ENCODE results near the gene GMDS.
"Not testable (repeated sequence)": the region's sequence is repeated elsewhere in the genome, so short reads cannot be mapped to it uniquely, and the experiment has no call there.

The GMDS gene

GRCh38 chr6:1846611-1847010 is 398.8 kb downstream of the GMDS start:
- Histone ChIP-seq H4K20me1 (ENCODE audit: insufficient read depth) (no peaks in the 10 kb centered on the region), H3K4me1 (ENCODE audit: low read depth, poor library complexity, severe bottlenecking) (no peaks in the 10 kb centered on the region)

GRCh38 chr6:1845543-1845942 is 399.9 kb downstream of the GMDS start:
- H3K9ac ChIP-seq; H3K4me2 ChIP-seq; H3K79me2 ChIP-seq (ENCODE audit: insufficient read depth, low read depth); H3K4me1 ChIP-seq (ENCODE audit: low read depth, poor library complexity, severe bottlenecking); H3K4me3 ChIP-seq (IDR thresholded peaks at IDR 0.05; ENCODE audit: insufficient read depth, low read depth, low read length); H3K27me3 ChIP-seq (ENCODE audit: insufficient read depth, low read depth); H2AFZ ChIP-seq (ENCODE audit: low read depth); H3K36me3 ChIP-seq (ENCODE audit: insufficient read depth); H3K27ac ChIP-seq; H4K20me1 ChIP-seq (ENCODE audit: insufficient read depth): not testable (repeated sequence)

More at GRCh38 chr6:1846611-1847010, 398.8 kb downstream of the GMDS start:
- no peak overlapping the region for H3K9ac ChIP-seq
- H3K36me3 ChIP-seq (ENCODE audit: insufficient read depth) = no peaks in the 10 kb centered on the region
- no peaks in the 10 kb centered on the region for H3K79me2 ChIP-seq (ENCODE audit: insufficient read depth, low read depth)
- no peaks in the 10 kb centered on the region for H3K27me3 ChIP-seq (ENCODE audit: insufficient read depth, low read depth)
- no peak overlapping the region for H3K4me2 ChIP-seq
- H3K4me3 ChIP-seq (IDR thresholded peaks at IDR 0.05; ENCODE audit: insufficient read depth, low read depth, low read length) = no peak overlapping the region
- no peak overlapping the region for H3K27ac ChIP-seq
- H2AFZ ChIP-seq (ENCODE audit: low read depth) = no peak overlapping the region
- TF ChIP-seq, protein P1, sequence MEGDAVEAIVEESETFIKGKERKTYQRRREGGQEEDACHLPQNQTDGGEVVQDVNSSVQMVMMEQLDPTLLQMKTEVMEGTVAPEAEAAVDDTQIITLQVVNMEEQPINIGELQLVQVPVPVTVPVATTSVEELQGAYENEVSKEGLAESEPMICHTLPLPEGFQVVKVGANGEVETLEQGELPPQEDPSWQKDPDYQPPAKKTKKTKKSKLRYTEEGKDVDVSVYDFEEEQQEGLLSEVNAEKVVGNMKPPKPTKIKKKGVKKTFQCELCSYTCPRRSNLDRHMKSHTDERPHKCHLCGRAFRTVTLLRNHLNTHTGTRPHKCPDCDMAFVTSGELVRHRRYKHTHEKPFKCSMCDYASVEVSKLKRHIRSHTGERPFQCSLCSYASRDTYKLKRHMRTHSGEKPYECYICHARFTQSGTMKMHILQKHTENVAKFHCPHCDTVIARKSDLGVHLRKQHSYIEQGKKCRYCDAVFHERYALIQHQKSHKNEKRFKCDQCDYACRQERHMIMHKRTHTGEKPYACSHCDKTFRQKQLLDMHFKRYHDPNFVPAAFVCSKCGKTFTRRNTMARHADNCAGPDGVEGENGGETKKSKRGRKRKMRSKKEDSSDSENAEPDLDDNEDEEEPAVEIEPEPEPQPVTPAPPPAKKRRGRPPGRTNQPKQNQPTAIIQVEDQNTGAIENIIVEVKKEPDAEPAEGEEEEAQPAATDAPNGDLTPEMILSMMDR (conservative IDR thresholded peaks at IDR 0.05; ENCODE audit: low read depth, low read length) = no peak

DNA sequence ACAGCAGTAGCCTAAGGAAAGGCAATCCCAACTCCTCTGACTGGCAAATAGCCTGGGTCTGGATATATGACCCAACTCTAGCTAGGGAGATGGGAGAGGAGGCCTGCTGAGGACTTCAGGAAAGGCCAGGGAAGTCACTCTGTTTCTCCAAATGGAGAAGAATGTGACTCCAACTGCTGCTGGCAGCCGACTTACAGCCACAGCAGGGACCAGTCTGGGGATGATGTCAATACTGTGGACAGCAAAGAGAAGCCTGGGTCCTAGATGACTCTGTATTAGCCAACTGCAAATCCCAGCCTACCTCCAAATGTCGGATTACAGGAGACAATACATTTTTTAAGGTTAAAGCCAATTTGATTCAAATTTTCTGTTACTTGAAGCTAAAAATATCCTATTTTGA is 403.1 kb downstream of the GMDS start:
- H3K79me2 ChIP-seq (ENCODE audit: insufficient read depth, low read depth) = no peaks in the 10 kb centered on the region
- no peaks in the 10 kb centered on the region for H3K36me3 ChIP-seq (ENCODE audit: insufficient read depth)
- no peak overlapping the region for H2AFZ ChIP-seq (ENCODE audit: low read depth)
- H3K4me3 ChIP-seq (IDR thresholded peaks at IDR 0.05; ENCODE audit: insufficient read depth, low read depth, low read length) = no peak overlapping the region
- H3K4me1 ChIP-seq (ENCODE audit: low read depth, poor library complexity, severe bottlenecking) = no peaks in the 10 kb centered on the region
- H4K20me1 ChIP-seq (ENCODE audit: insufficient read depth) = no peaks in the 10 kb centered on the region
- no peaks in the 10 kb centered on the region for H3K27me3 ChIP-seq (ENCODE audit: insufficient read depth, low read depth)
- H3K9ac ChIP-seq = no peak overlapping the region
- TF ChIP-seq, protein P1 (conservative IDR thresholded peaks at IDR 0.05; ENCODE audit: low read depth, low read length) = no peak
- no peak overlapping the region for H3K4me2 ChIP-seq
- H3K27ac ChIP-seq = no peak overlapping the region

DNA sequence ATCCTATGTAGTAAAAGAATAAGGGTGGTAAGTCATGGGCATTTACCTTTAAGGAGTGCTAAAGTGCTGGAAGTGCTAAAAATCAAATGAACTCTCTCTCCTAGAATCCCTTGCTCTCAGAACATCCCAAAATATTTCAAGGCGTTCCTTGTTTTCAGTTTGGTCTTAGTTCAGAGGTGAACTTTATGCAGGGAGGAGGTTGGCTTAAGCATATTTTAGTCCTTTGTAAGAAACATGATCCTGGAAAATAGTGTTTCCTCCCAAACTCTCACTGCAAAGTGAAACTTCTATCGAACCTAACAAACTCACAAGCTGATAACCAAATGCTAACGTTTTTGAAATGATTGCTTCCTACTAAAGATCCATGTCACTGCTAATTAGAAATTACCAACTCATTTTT is 404.3 kb downstream of the GMDS start:
- Histone ChIP-seq H3K4me2 (no peak overlapping the region), H3K9ac (no peak overlapping the region), H3K79me2 (ENCODE audit: insufficient read depth, low read depth) (no peaks in the 10 kb centered on the region), H3K27ac (no peak overlapping the region), H3K4me3 (IDR thresholded peaks at IDR 0.05; ENCODE audit: insufficient read depth, low read depth, low read length) (no peak overlapping the region), H3K27me3 (ENCODE audit: insufficient read depth, low read depth) (no peaks in the 10 kb centered on the region), H4K20me1 (ENCODE audit: insufficient read depth) (no peaks in the 10 kb centered on the region), H3K36me3 (ENCODE audit: insufficient read depth) (no peaks in the 10 kb centered on the region), H3K4me1 (ENCODE audit: low read depth, poor library complexity, severe bottlenecking) (no peaks in the 10 kb centered on the region), H2AFZ (ENCODE audit: low read depth) (no peak overlapping the region)
- TF ChIP-seq, protein P1 (conservative IDR thresholded peaks at IDR 0.05; ENCODE audit: low read depth, low read length) = no peak

DNA sequence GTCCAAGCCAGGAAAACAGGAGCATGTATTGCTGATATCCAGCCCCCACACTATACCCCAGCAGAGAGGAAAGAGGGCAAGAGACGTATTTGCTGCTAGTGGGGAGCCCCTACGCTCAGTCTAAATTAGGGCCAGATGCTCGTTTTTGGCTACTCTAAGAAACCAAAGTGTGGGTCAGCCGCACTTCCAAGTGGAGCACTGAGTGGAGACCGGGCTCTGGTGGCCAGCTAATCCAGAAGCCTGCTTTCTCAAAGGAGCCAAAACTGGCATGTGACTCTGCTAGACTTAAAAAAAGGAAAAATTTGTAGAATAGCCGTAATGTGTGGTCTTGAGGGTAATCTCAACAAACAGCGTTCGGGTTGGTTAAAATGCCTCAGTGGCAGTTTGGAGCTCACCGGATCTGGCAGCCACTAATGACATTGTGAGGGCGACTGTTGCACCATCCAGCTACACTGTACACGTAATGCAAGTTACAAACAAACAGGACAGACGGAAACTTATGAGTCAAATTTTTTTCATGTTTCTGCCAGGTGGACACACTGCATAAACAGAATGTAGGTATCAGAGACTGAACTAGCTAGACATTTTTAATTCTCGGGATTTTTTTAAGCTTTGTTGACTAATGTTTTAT is 404.8 kb downstream of the GMDS start:
- Histone ChIP-seq H2AFZ (ENCODE audit: low read depth) (no peak overlapping the region), H3K9ac (no peak overlapping the region), H3K27me3 (ENCODE audit: insufficient read depth, low read depth) (no peaks in the 10 kb centered on the region), H3K4me3 (IDR thresholded peaks at IDR 0.05; ENCODE audit: insufficient read depth, low read depth, low read length) (no peak overlapping the region), H4K20me1 (ENCODE audit: insufficient read depth) (no peaks in the 10 kb centered on the region), H3K27ac (no peak overlapping the region), H3K36me3 (ENCODE audit: insufficient read depth) (no peaks in the 10 kb centered on the region), H3K79me2 (ENCODE audit: insufficient read depth, low read depth) (no peaks in the 10 kb centered on the region), H3K4me1 (ENCODE audit: low read depth, poor library complexity, severe bottlenecking) (no peaks in the 10 kb centered on the region), H3K4me2 (no peak overlapping the region)
- TF ChIP-seq, protein P1 (conservative IDR thresholded peaks at IDR 0.05; ENCODE audit: low read depth, low read length) = no peak

Data from KMS-11 (cell line).